ENCODE data around the gene COG4.

COG4 gene

DNA sequence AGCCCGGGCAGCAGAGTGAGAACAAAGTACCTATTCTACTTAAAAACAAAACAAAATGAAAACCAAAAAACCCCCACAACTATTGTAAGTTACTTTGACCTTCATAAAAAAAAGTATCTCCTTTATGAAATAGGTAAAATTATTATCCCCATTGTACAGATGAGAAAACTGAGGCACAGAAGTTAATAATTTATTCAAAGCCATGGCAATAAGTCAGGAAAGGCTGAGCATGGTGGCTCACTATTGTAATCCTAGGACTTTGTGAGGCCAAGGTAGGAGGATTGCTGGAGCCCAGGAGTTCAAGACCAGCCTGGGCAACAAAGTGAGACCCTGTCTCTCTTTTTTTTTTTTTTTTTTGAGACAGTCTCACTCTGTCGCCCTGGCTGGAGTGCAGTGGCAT lies 38.5 kb downstream of the COG4 start:
- no peak overlapping the region for H3K4me3 ChIP-seq (ENCODE audit: low read depth, low read length)
- TF ChIP-seq, protein P1, sequence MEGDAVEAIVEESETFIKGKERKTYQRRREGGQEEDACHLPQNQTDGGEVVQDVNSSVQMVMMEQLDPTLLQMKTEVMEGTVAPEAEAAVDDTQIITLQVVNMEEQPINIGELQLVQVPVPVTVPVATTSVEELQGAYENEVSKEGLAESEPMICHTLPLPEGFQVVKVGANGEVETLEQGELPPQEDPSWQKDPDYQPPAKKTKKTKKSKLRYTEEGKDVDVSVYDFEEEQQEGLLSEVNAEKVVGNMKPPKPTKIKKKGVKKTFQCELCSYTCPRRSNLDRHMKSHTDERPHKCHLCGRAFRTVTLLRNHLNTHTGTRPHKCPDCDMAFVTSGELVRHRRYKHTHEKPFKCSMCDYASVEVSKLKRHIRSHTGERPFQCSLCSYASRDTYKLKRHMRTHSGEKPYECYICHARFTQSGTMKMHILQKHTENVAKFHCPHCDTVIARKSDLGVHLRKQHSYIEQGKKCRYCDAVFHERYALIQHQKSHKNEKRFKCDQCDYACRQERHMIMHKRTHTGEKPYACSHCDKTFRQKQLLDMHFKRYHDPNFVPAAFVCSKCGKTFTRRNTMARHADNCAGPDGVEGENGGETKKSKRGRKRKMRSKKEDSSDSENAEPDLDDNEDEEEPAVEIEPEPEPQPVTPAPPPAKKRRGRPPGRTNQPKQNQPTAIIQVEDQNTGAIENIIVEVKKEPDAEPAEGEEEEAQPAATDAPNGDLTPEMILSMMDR (IDR thresholded peaks at IDR 0.05; ENCODE audit: low read depth, low read length): no peak
- TF ChIP-seq, protein P2, sequence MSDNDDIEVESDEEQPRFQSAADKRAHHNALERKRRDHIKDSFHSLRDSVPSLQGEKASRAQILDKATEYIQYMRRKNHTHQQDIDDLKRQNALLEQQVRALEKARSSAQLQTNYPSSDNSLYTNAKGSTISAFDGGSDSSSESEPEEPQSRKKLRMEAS (IDR thresholded peaks at IDR 0.05; ENCODE audit: low read depth, low read length): no peak
- TF ChIP-seq MYC (IDR thresholded peaks at IDR 0.05; ENCODE audit: low read depth, low read length): no peak
- DNase-seq (ENCODE audit: low read depth): no peak

DNA sequence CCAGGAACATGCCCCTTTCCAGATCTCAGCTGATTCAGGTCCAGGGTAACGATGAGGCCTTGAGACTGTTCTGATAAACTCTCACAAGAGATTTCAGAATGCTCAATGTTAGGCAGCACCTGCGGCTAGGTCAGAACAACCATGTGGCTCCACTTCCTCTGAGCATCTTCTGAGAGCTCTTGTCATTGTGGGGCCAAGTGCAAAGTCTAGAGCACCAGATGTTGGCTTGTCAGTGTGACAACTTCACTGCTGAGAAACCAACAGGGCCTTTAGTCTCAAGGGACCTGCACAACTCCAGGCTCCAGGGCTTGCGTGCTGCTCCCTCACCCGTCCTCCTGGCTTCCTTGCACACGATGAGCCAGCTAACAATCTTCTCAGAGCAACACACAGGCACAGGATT lies 39.9 kb downstream of the COG4 start:
- no peak for DNase-seq (ENCODE audit: low read depth)
- TF ChIP-seq MYC (IDR thresholded peaks at IDR 0.05; ENCODE audit: low read depth, low read length): no peak
- TF ChIP-seq, protein P2 (IDR thresholded peaks at IDR 0.05; ENCODE audit: low read depth, low read length): no peak
- no peak for TF ChIP-seq POLR2A (IDR thresholded peaks at IDR 0.05; ENCODE audit: extremely low read depth, insufficient read length)
- TF ChIP-seq, protein P1 (IDR thresholded peaks at IDR 0.05; ENCODE audit: low read depth, low read length): no peak

DNA sequence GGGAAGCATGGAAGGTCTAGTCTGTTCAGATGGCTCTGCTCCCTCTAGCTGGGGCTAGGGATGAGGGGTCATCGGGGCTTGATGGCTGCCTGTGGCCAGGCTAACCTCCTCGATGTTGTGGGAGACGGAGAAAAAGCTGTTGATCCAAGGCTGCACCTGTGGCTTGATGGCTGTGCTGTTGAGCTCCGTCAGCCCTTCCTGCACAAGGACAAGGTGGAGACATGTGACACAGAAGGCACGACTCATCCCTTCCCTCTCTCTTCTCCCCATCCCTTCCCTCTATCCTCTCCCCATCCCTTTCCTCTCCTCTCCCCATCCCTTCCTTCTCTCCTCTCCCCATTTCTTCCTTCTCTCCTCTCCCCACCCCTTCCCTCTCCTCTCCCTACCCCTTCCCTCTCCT lies 40.7 kb downstream of the COG4 start:
- no peak for DNase-seq (ENCODE audit: low read depth)
- no peak overlapping the region for H3K4me3 ChIP-seq (ENCODE audit: low read depth, low read length)
- TF ChIP-seq MYC (IDR thresholded peaks at IDR 0.05; ENCODE audit: low read depth, low read length) (no peak), POLR2A (IDR thresholded peaks at IDR 0.05; ENCODE audit: extremely low read depth, insufficient read length) (no peak)
- TF ChIP-seq, protein P2 (IDR thresholded peaks at IDR 0.05; ENCODE audit: low read depth, low read length): no peak
- TF ChIP-seq, protein P1 (IDR thresholded peaks at IDR 0.05; ENCODE audit: low read depth, low read length): no peak

More for the DNA sequence above, 39.9 kb downstream of the COG4 start:
- H3K4me3 ChIP-seq (ENCODE audit: low read depth, low read length): no peak overlapping the region

DNA sequence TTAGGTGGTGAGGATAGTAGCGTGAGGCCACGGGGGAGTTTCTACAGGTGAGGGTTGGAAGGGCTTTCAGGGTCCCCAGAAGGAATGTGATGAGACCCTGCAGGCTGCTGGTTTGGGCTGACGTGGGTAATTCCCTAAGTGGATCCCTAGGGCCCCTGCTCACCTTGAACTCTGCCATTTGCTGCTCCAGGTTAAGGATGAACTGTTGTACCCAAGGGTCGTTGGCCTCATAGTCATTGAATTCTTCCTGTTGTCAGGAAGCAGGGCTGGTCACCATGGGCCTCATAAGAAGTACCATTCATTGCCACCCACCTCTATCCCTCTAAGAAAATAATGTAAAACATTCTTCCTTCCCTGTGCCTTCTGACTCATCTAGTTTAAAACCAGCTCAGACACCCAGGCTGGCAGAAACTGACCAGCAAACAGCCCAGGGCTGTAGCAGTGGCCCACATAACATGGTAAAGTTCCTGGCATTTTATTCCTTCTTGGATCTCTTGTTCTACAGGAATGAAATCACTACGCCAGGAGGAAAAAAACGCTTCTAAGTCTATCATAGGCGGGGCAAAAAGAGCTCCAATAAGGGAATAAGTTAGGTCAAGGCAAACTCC lies 41.3 kb downstream of the COG4 start:
- H3K4me3 ChIP-seq (ENCODE audit: low read depth, low read length): no peak overlapping the region
- DNase-seq (ENCODE audit: low read depth): no peak
- TF ChIP-seq MYC (IDR thresholded peaks at IDR 0.05; ENCODE audit: low read depth, low read length) (no peak), POLR2A (IDR thresholded peaks at IDR 0.05; ENCODE audit: extremely low read depth, insufficient read length) (no peak)
- TF ChIP-seq, protein P2 (IDR thresholded peaks at IDR 0.05; ENCODE audit: low read depth, low read length): no peak
- TF ChIP-seq, protein P1 (IDR thresholded peaks at IDR 0.05; ENCODE audit: low read depth, low read length): no peak

DNA sequence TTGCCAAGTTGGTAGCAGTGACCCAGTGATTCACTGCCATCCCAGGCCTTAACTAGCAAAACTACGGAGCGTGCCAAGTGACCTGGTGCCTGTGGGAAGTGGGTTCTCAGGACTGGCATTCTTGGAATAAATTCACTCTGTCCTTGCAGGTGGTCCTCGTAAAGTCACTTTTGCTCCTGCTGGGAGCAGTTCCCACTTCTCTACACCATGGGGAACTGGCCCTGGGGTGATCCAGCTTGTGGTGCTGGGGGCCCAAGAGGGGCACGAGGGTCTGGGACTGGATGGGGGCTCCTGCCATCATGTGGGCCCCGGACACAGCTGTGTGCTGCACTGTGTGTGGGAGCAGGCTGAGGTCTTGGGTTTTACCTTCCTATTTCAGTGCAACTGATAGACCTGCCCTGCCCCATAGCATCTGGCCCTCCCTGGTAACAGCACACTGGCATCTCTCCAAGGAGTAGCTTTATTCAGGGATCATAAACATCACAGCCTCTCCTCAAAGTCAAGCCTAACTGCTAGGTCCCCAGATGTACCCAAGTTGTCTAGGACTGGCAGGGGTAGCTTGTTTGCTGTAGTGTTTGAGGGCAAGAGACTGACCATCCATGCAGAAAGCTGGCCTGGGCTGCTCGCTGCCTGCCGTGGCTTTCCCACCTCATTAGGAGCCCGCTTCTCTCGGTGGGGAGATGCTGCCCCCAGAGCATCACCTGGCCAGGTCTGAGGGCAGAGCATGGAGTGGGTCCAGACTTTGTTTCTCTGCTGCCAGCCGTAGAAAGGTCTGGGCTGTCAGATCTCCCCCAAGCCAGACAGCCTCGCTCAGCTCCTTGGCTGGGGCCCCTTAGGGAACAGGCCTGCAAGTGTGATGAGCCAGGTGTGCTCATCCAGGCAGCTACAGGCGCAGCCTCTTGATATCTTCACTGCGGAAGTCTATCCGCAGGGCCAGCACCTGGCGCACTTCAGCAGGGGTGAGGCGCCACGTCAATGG lies 42.9 kb downstream of the COG4 start:
- no peak for DNase-seq (ENCODE audit: low read depth)
- H3K4me3 ChIP-seq (ENCODE audit: low read depth, low read length): no peak overlapping the region
- TF ChIP-seq POLR2A (IDR thresholded peaks at IDR 0.05; ENCODE audit: extremely low read depth, insufficient read length): no peak
- TF ChIP-seq, protein P1 (IDR thresholded peaks at IDR 0.05; ENCODE audit: low read depth, low read length): no peak
- TF ChIP-seq, protein P2 (IDR thresholded peaks at IDR 0.05; ENCODE audit: low read depth, low read length): no peak
- TF ChIP-seq MYC (IDR thresholded peaks at IDR 0.05; ENCODE audit: low read depth, low read length): no peak

Data from NB4 (cell line).